GM23338 (cell line): Measurements from ENCODE around the gene AFAP1. TPM values are rescaled to one million over a fixed set of nuclear protein-coding genes. Genes with fewer than 3 reads are reported as not detected.

ENCODE experiments used
- ATAC-seq: fragments of 200-7000 bp; cut with Tn5 transposase; 3 replicates; pipeline ENCODE4 v1.9.1; 2020
- DNase-seq: peaks from one replicate; pipeline ENCODE4 v3.0.0-alpha.2; 2015; ENCODE audit warnings: low spot score
- H2AFZ ChIP-seq: fragments of 200-600 bp; sonication (generic); 2 replicates; pipeline ENCODE4 v1.8.0; 2016; ENCODE audit warnings: antibody characterized with exemption, mild to moderate bottlenecking, moderate library complexity
- H3F3A ChIP-seq: fragments of 200-600 bp; sonication (generic); replicated peaks from 2 replicates; pipeline ENCODE4 v1.8.0; 2017; ENCODE audit warnings: antibody characterized with exemption, mixed run types, low read depth
- H3K27ac ChIP-seq: fragments of 200-600 bp; sonication (generic); 2 replicates; pipeline ENCODE4 v1.6.1; 2016; ENCODE audit warnings: low read depth
- H3K27me3 ChIP-seq: fragments of 200-600 bp; sonication (generic); 2 replicates; pipeline ENCODE4 v1.8.0; 2016; ENCODE audit warnings: mild to moderate bottlenecking, mixed run types, moderate library complexity; ENCODE audit not compliant: insufficient read depth
- H3K36me3 ChIP-seq: fragments of 200-600 bp; sonication (generic); 2 replicates; pipeline ENCODE4 v1.8.0; 2016; ENCODE audit warnings: mild to moderate bottlenecking; ENCODE audit not compliant: insufficient read depth
- H3K4me1 ChIP-seq: fragments of 200-600 bp; sonication (generic); 2 replicates; pipeline ENCODE4 v1.8.0; 2016; ENCODE audit warnings: mild to moderate bottlenecking, moderate library complexity; ENCODE audit not compliant: insufficient read depth
- H3K4me2 ChIP-seq: fragments of 200-600 bp; sonication (generic); 2 replicates; pipeline ENCODE4 v1.7.1; 2017; ENCODE audit warnings: mixed run types
- H3K4me3 ChIP-seq: fragments of 200-600 bp; sonication (generic); 2 replicates; pipeline ENCODE4 v1.6.1; 2016; ENCODE audit warnings: mixed run types
- H3K79me2 ChIP-seq: fragments of 200-600 bp; sonication (generic); replicated peaks from 2 replicates; pipeline ENCODE4 v1.8.0; 2017; ENCODE audit warnings: mild to moderate bottlenecking; ENCODE audit not compliant: insufficient read depth
- H3K9me2 ChIP-seq: fragments of 200-600 bp; sonication (generic); 2 replicates; pipeline ENCODE4 v1.8.0; 2017; ENCODE audit not compliant: insufficient read depth
- H4K20me1 ChIP-seq: fragments of 200-600 bp; sonication (generic); replicated peaks from 2 replicates; pipeline ENCODE4 v1.8.0; 2017; ENCODE audit warnings: mild to moderate bottlenecking; ENCODE audit not compliant: insufficient read depth
- H3K27ac Mint-ChIP-seq: 2 replicates; pipeline ENCODE4 v1.8.0; 2020; ENCODE audit warnings: inconsistent platforms, mild to moderate bottlenecking, moderate library complexity, mixed read lengths
- H3K27me3 Mint-ChIP-seq: 3 replicates; pipeline ENCODE4 v1.8.0; 2022; ENCODE audit warnings: low read depth, mild to moderate bottlenecking, moderate library complexity, mixed read lengths, inconsistent platforms; ENCODE audit not compliant: insufficient read depth, poor library complexity
- H3K36me3 Mint-ChIP-seq: 3 replicates; pipeline ENCODE4 v1.8.0; 2021; ENCODE audit warnings: low read depth, mild to moderate bottlenecking, inconsistent platforms, moderate library complexity, mixed read lengths
- H3K4me1 Mint-ChIP-seq: 3 replicates; pipeline ENCODE4 v1.8.0; 2020; ENCODE audit warnings: mild to moderate bottlenecking, inconsistent platforms, mixed read lengths
- H3K4me3 Mint-ChIP-seq: 3 replicates; pipeline ENCODE4 v1.8.0; 2021; ENCODE audit warnings: moderate library complexity, mild to moderate bottlenecking, inconsistent platforms, mixed read lengths
- H3K9me3 Mint-ChIP-seq: 3 replicates; pipeline ENCODE4 v1.8.0; 2020; ENCODE audit warnings: moderate library complexity, mild to moderate bottlenecking, inconsistent platforms, mixed read lengths
- CTCF ChIP-seq, 2 experiments: fragments of 200-600 bp in 1 of 2; sonication (generic) in 1 of 2; conservative IDR thresholded peaks; 2 replicates each; pipeline versions ENCODE4 v1.5.1 to v1.6.1; 2016 to 2017; ENCODE audit warnings: antibody characterized with exemption in 2 of 2, low read depth in 2 of 2, mild to moderate bottlenecking in 2 of 2, moderate library complexity in 1 of 2
- EZH2 ChIP-seq: fragments of 200-600 bp; sonication (generic); IDR thresholded peaks from one replicate; pipeline ENCODE4 v1.8.0; 2017; ENCODE audit warnings: antibody characterized with exemption, mild to moderate bottlenecking, low read depth; ENCODE audit not compliant: unreplicated experiment
- REST ChIP-seq: IDR thresholded peaks from one replicate; pipeline ENCODE4 v1.6.1; 2018; ENCODE audit warnings: antibody characterized with exemption; ENCODE audit not compliant: unreplicated experiment
- STAT1 ChIP-seq: IDR thresholded peaks from one replicate; pipeline ENCODE4 v1.6.1; 2016; ENCODE audit warnings: antibody characterized with exemption; ENCODE audit not compliant: unreplicated experiment
- ZNF114 ChIP-seq: fragments of 250-450 bp; sonication (Bioruptor Pico); IDR thresholded peaks from 2 replicates; pipeline ENCODE4 v1.5.0; 2020; ENCODE audit warnings: mild to moderate bottlenecking, moderate library complexity
- ZNF331 ChIP-seq: fragments of 250-450 bp; sonication (Bioruptor Pico); IDR thresholded peaks from 2 replicates; pipeline ENCODE4 v1.5.0; 2020; ENCODE audit warnings: low read depth, mild to moderate bottlenecking, moderate library complexity
- ZNF462 ChIP-seq: fragments of 250-450 bp; sonication (Bioruptor Pico); IDR thresholded peaks from 2 replicates; pipeline ENCODE4 v1.5.0; 2020; ENCODE audit warnings: mild to moderate bottlenecking, moderate library complexity
- polyA plus RNA-seq: library from polyadenylated mRNA; unstranded; fragments of >200 nt; fragmentation: Nextera tagmentation; extraction: Ambion mirVana; gene quantifications from 2 replicates; pipeline ENCODE4 v1.2.1, GENCODE V29; 2016
- total RNA-seq: library from RNA; depleted of rRNA; stranded (reverse); fragments of >200 nt; shearing (Covaris generic); gene quantifications from 2 replicates; pipeline ENCODE4 v1.2.3, GENCODE V29; 2014
- TF ChIP-seq, protein P1 (sequence below): IDR thresholded peaks from 2 replicates; pipeline ENCODE4 v1.6.1; 2016; ENCODE audit warnings: antibody characterized with exemption

AFAP1 gene
- total and polyA plus RNA-seq, 2 experiments from 2014 or later: 6.5 to 21.5 TPM

- TF ChIP-seq, protein P1, sequence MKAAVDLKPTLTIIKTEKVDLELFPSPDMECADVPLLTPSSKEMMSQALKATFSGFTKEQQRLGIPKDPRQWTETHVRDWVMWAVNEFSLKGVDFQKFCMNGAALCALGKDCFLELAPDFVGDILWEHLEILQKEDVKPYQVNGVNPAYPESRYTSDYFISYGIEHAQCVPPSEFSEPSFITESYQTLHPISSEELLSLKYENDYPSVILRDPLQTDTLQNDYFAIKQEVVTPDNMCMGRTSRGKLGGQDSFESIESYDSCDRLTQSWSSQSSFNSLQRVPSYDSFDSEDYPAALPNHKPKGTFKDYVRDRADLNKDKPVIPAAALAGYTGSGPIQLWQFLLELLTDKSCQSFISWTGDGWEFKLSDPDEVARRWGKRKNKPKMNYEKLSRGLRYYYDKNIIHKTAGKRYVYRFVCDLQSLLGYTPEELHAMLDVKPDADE: no peak
- TF ChIP-seq REST (no peak), ZNF114 (CRISPR knock-in tag) (no peak)
Measured at GRCh38 chr4:7827566-7827965, 112.1 kb downstream of the AFAP1 start (continued).

GRCh38 chr4:7826909-7827306, 112.8 kb downstream of the AFAP1 start:
- Mint-ChIP-seq H3K9me3 (no peaks in the 10 kb centered on the region; the same call in 2 of the 3 replicates), H3K36me3 (peaks cover 34% of the 10 kb centered on the region), H3K4me3 (no peak overlapping the region), H3K27me3 (peaks cover 13% of the 10 kb centered on the region), H3K4me1 (peaks cover 58% of the 10 kb centered on the region), H3K27ac (no peak overlapping the region)
- no peak for ATAC-seq
- H4K20me1 ChIP-seq: no peaks in the 10 kb centered on the region
- no peaks in the 10 kb centered on the region for H3F3A ChIP-seq
- peak overlapping the region; percentile 84; the same call in 1 of the 2 replicates for H3K27ac ChIP-seq
- H3K4me1 ChIP-seq: peaks cover 30% of the 10 kb centered on the region
- DNase-seq: no peak
- no peaks in the 10 kb centered on the region for H3K36me3 ChIP-seq
- H2AFZ ChIP-seq: no peak overlapping the region
- 0 out of 2 replicates have a peak overlapping the region, but pooled peaks have one; percentile 44 for H3K4me2 ChIP-seq
- no peaks in the 10 kb centered on the region for H3K9me2 ChIP-seq
- H3K27me3 ChIP-seq: no peaks in the 10 kb centered on the region
- H3K79me2 ChIP-seq: peaks cover 4% of the 10 kb centered on the region; the same call in 1 of the 2 replicates
- no peak overlapping the region for H3K4me3 ChIP-seq
- TF ChIP-seq ZNF331 (CRISPR knock-in tag): no peak
- TF ChIP-seq REST: no peak
- no peak for TF ChIP-seq STAT1
- TF ChIP-seq ZNF114 (CRISPR knock-in tag): no peak
- TF ChIP-seq CTCF (conservative IDR thresholded peaks at IDR 0.05; ENCODE audit: low read depth in 2 of 2): no peak
- TF ChIP-seq ZNF462 (CRISPR knock-in tag): no peak
- TF ChIP-seq EZH2: no peak
